HL-60 (cell line): Measurements from ENCODE around the gene SEPTIN14.

Experiments used
- GABPA ChIP-seq: IDR thresholded peaks from 2 replicates; pipeline ENCODE4 v1.6.1; 2012; ENCODE audit warnings: low read depth
- POLR2AphosphoS5 ChIP-seq: IDR thresholded peaks from 2 replicates; pipeline ENCODE4 v1.6.1; 2012; ENCODE audit warnings: low read depth
- TF ChIP-seq, protein P1 (sequence below): IDR thresholded peaks from one replicate; pipeline ENCODE4 v1.5.1; 2011; ENCODE audit warnings: low read length, control low read depth, inconsistent platforms; ENCODE audit not compliant: insufficient read depth
- TF ChIP-seq, protein P2 (sequence below): IDR thresholded peaks from 2 replicates; pipeline ENCODE4 v1.6.1; 2012; ENCODE audit warnings: low read depth; ENCODE audit not compliant: insufficient replicate concordance

DNA sequence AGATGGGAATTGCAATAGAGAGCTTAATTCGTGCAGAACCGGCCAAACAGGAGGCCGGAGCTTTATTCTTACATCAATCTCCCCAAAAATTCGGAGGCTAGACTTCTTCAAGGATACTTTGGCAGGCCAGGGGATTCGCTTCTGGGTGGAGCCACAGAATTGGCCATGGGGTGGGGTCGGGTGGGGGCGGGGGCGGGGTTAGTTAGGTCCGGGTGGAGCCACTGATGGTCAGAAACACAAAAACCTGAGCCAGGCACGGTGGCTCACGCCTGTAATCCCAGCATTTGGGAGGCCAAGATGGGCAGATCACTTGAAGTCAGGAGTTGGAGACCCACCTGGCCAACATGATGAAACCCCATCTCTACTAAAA lies 87.5 kb downstream of the SEPTIN14 start:
- TF ChIP-seq, protein P1, sequence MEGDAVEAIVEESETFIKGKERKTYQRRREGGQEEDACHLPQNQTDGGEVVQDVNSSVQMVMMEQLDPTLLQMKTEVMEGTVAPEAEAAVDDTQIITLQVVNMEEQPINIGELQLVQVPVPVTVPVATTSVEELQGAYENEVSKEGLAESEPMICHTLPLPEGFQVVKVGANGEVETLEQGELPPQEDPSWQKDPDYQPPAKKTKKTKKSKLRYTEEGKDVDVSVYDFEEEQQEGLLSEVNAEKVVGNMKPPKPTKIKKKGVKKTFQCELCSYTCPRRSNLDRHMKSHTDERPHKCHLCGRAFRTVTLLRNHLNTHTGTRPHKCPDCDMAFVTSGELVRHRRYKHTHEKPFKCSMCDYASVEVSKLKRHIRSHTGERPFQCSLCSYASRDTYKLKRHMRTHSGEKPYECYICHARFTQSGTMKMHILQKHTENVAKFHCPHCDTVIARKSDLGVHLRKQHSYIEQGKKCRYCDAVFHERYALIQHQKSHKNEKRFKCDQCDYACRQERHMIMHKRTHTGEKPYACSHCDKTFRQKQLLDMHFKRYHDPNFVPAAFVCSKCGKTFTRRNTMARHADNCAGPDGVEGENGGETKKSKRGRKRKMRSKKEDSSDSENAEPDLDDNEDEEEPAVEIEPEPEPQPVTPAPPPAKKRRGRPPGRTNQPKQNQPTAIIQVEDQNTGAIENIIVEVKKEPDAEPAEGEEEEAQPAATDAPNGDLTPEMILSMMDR = no peak
- TF ChIP-seq POLR2AphosphoS5 (no peak), GABPA (no peak)
- TF ChIP-seq, protein P2, sequence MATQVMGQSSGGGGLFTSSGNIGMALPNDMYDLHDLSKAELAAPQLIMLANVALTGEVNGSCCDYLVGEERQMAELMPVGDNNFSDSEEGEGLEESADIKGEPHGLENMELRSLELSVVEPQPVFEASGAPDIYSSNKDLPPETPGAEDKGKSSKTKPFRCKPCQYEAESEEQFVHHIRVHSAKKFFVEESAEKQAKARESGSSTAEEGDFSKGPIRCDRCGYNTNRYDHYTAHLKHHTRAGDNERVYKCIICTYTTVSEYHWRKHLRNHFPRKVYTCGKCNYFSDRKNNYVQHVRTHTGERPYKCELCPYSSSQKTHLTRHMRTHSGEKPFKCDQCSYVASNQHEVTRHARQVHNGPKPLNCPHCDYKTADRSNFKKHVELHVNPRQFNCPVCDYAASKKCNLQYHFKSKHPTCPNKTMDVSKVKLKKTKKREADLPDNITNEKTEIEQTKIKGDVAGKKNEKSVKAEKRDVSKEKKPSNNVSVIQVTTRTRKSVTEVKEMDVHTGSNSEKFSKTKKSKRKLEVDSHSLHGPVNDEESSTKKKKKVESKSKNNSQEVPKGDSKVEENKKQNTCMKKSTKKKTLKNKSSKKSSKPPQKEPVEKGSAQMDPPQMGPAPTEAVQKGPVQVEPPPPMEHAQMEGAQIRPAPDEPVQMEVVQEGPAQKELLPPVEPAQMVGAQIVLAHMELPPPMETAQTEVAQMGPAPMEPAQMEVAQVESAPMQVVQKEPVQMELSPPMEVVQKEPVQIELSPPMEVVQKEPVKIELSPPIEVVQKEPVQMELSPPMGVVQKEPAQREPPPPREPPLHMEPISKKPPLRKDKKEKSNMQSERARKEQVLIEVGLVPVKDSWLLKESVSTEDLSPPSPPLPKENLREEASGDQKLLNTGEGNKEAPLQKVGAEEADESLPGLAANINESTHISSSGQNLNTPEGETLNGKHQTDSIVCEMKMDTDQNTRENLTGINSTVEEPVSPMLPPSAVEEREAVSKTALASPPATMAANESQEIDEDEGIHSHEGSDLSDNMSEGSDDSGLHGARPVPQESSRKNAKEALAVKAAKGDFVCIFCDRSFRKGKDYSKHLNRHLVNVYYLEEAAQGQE = no peak
